Measurements from ENCODE around the gene TTC28. TPM values are rescaled to one million over a fixed set of nuclear protein-coding genes. Genes with fewer than 3 reads are reported as not detected.
"Not testable (repeated sequence)": the region's sequence is repeated elsewhere in the genome, so short reads cannot be mapped to it uniquely, and the experiment has no call there.

TTC28 gene
- total RNA-seq, 1 experiment from 2014 or later = 0.12 TPM

- TF ChIP-seq SRF (IDR thresholded peaks at IDR 0.05; ENCODE audit: low read depth) = no peak
Measured at GRCh38 chr22:28063656-28064055, 616.0 kb downstream of the TTC28 start (continued).

GRCh38 chr22:28060594-28060993 is 619.0 kb downstream of the TTC28 start:
- H4K20me1 ChIP-seq (ENCODE audit: insufficient read depth); H2AFZ ChIP-seq (ENCODE audit: low read depth, low read length, poor library complexity, severe bottlenecking); POLR2A ChIA-PET; H3K79me2 ChIP-seq (ENCODE audit: insufficient read depth, low read length); ATAC-seq; BruUV-seq (replicated peaks); H3K9ac ChIP-seq (ENCODE audit: low read length); CTCF ChIA-PET; H3K9me2 ChIP-seq (ENCODE audit: insufficient read depth); H3K4me3 ChIP-seq (replicated peaks in 1 of 2; ENCODE audit: low read depth in 1 of 2, low read length in 2 of 2); DNase-seq (ENCODE audit: low read depth, low spot score); H3K36me3 ChIP-seq (ENCODE audit: control insufficient read depth in 1 of 2, insufficient read depth in 2 of 2, low read length in 2 of 2); H3K4me1 ChIP-seq (ENCODE audit: control insufficient read depth in 1 of 2, insufficient read depth in 2 of 2, low read length in 2 of 2); intact Hi-C loops (cut with micrococcal nuclease); H3K4me2 ChIP-seq (ENCODE audit: low read length); H3K27ac ChIP-seq (ENCODE audit: low read depth, low read length); H3K9me3 ChIP-seq (ENCODE audit: control insufficient read depth in 1 of 2, insufficient read depth in 1 of 2, low read depth in 1 of 2, low read length in 2 of 2); RAD21 ChIA-PET (ENCODE audit: low non-redundant PET in 1 of 2, low total read pairs in 2 of 2, uncharacterized antibody in 2 of 2, unreplicated experiment in 2 of 2): not testable (repeated sequence)
- H3K27me3 ChIP-seq (ENCODE audit: insufficient read depth, low read length) = peaks cover 51% of the 10 kb centered on the region

- POLR2A ChIA-PET = no interaction called here
Measured at GRCh38 chr22:28058036-28058435, 621.6 kb downstream of the TTC28 start.

More at GRCh38 chr22:28058036-28058435, 621.6 kb downstream of the TTC28 start:
- ChIA-PET CTCF (no interaction called here), RAD21 (ENCODE audit: low non-redundant PET in 1 of 2, low total read pairs in 2 of 2, uncharacterized antibody in 2 of 2, unreplicated experiment in 2 of 2) (no interaction called here)
- H3K79me2 ChIP-seq (ENCODE audit: insufficient read depth, low read length) = no peaks in the 10 kb centered on the region
- BruUV-seq (replicated peaks) = no TSS peak
- ATAC-seq = no peak
- H3K9me3 ChIP-seq (ENCODE audit: control insufficient read depth in 1 of 2, insufficient read depth in 1 of 2, low read depth in 1 of 2, low read length in 2 of 2) = no peaks in the 10 kb centered on the region
- no peak overlapping the region for H3K4me3 ChIP-seq (replicated peaks in 1 of 2; ENCODE audit: low read depth in 1 of 2, low read length in 2 of 2)
- no peaks in the 10 kb centered on the region for H3K4me1 ChIP-seq (ENCODE audit: control insufficient read depth in 1 of 2, insufficient read depth in 2 of 2, low read length in 2 of 2)
- H3K36me3 ChIP-seq (ENCODE audit: control insufficient read depth in 1 of 2, insufficient read depth in 2 of 2, low read length in 2 of 2) = no peaks in the 10 kb centered on the region
- H2AFZ ChIP-seq (ENCODE audit: low read depth, low read length, poor library complexity, severe bottlenecking) = no peak overlapping the region
- no peaks in the 10 kb centered on the region for H3K9me2 ChIP-seq (ENCODE audit: insufficient read depth)
- no peak for DNase-seq (ENCODE audit: low read depth, low spot score)
- no peak overlapping the region for H3K27ac ChIP-seq (ENCODE audit: low read depth, low read length)
- no peak overlapping the region for H3K4me2 ChIP-seq (ENCODE audit: low read length)
- no peak overlapping the region for H3K9ac ChIP-seq (ENCODE audit: low read length)
- H3K27me3 ChIP-seq (ENCODE audit: insufficient read depth, low read length) = peaks cover 51% of the 10 kb centered on the region
- intact Hi-C loops (cut with micrococcal nuclease) = loop anchor here (10.0 kb wide), 1 partner anchor 767 kb away; no protein-coding TSS in a partner anchor
- H4K20me1 ChIP-seq (ENCODE audit: insufficient read depth) = no peaks in the 10 kb centered on the region
- TF ChIP-seq REST (IDR thresholded peaks at IDR 0.05; ENCODE audit: low read depth) = no peak
- TF ChIP-seq YY1 (IDR thresholded peaks at IDR 0.05; ENCODE audit: extremely low read depth, insufficient replicate concordance, low read depth, low read length) = no peak
- TF ChIP-seq CTCF (IDR thresholded peaks at IDR 0.05 in 2 of 3, conservative IDR thresholded peaks at IDR 0.05 in 1 of 3; ENCODE audit: borderline replicate concordance in 1 of 3, insufficient read depth in 1 of 3, low read depth in 2 of 3, low read length in 2 of 3) = no peak
- TF ChIP-seq POLR2A (IDR thresholded peaks at IDR 0.05; ENCODE audit: borderline replicate concordance, extremely low read depth, insufficient read depth, insufficient read length) = no peak
- TF ChIP-seq SRF (IDR thresholded peaks at IDR 0.05; ENCODE audit: low read depth) = no peak
- no peak for TF ChIP-seq RAD21 (IDR thresholded peaks at IDR 0.05; ENCODE audit: low read depth)
- no peak for TF ChIP-seq EGR1 (IDR thresholded peaks at IDR 0.05; ENCODE audit: low read depth)
- TF ChIP-seq ZBTB33 (IDR thresholded peaks at IDR 0.05; ENCODE audit: extremely low read depth, insufficient replicate concordance, low read length) = no peak
- TF ChIP-seq EZH2phosphoT487 (IDR thresholded peaks at IDR 0.05; ENCODE audit: borderline replicate concordance) = no peak
